ENCODE data around the gene SPINK1. TPM values are rescaled to one million over a fixed set of nuclear protein-coding genes. Genes with fewer than 3 reads are reported as not detected.

The SPINK1 gene
- total and polyA plus RNA-seq, 2 of the 13 experiments (the other 11 are each of a cell fraction or from before 2014, with no cell fraction given): 14.7 to 17.1 TPM

DNA sequence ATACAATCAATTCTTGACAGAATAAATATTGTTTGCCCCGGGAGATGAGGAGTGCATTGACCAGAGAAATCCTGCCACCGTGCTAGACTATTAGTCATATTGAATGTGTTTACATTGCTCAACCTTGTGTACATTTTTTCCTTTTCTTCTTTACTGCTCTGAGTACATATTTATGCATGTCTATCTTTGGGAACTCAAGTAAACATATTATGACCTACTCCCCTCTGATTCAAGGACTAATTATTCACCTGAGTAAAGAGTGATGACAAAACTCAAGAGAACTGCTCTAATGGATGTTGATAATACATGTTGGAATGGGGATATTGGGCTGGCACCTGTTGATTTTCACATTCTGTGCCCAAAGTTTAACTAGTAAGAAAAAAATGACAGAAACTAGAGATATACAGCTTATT is 3.9 kb upstream of the SPINK1 start (continued):
- TF ChIP-seq ZXDC (CRISPR knock-in tag; IDR thresholded peaks at IDR 0.05) (no peak), SIX1 (CRISPR knock-in tag; IDR thresholded peaks at IDR 0.05; ENCODE audit: borderline replicate concordance) (peak; percentile 95), FOXA1 (IDR thresholded peaks at IDR 0.05) (peak; percentile 100), FOXA1 (CRISPR knock-in tag; IDR thresholded peaks at IDR 0.05) (peak; percentile 100), RARA (CRISPR knock-in tag; IDR thresholded peaks at IDR 0.05) (peak; percentile 100), NFYB (CRISPR knock-in tag; IDR thresholded peaks at IDR 0.05) (no peak; the same call in 1 of the 2 replicates), HCFC1 (IDR thresholded peaks at IDR 0.05; ENCODE audit: low read depth, low read length) (no peak), HNRNPLL (IDR thresholded peaks at IDR 0.05; ENCODE audit: low read depth, low read length, poor library complexity, severe bottlenecking) (no peak), SMC3 (IDR thresholded peaks at IDR 0.05; ENCODE audit: low read length) (no peak), KLF11 (CRISPR knock-in tag; IDR thresholded peaks at IDR 0.05) (peak; percentile 86), ZBTB21 (CRISPR knock-in tag; IDR thresholded peaks at IDR 0.05) (peak; percentile 45; the same call in 1 of the 2 replicates), ZNF672 (CRISPR knock-in tag; IDR thresholded peaks at IDR 0.05) (no peak), ZNF7 (CRISPR knock-in tag; IDR thresholded peaks at IDR 0.05) (no peak), ZC3H4 (CRISPR knock-in tag; IDR thresholded peaks at IDR 0.05; ENCODE audit: borderline replicate concordance) (no peak), ZNF776 (CRISPR knock-in tag; IDR thresholded peaks at IDR 0.05) (no peak), ZNF770 (CRISPR knock-in tag; IDR thresholded peaks at IDR 0.05) (no peak), ZNF317 (CRISPR knock-in tag; IDR thresholded peaks at IDR 0.05) (peak; percentile 58; the same call in 1 of the 2 replicates), ZNF737 (CRISPR knock-in tag; IDR thresholded peaks at IDR 0.05; ENCODE audit: borderline replicate concordance) (no peak)
- TF ChIP-seq, protein P1, sequence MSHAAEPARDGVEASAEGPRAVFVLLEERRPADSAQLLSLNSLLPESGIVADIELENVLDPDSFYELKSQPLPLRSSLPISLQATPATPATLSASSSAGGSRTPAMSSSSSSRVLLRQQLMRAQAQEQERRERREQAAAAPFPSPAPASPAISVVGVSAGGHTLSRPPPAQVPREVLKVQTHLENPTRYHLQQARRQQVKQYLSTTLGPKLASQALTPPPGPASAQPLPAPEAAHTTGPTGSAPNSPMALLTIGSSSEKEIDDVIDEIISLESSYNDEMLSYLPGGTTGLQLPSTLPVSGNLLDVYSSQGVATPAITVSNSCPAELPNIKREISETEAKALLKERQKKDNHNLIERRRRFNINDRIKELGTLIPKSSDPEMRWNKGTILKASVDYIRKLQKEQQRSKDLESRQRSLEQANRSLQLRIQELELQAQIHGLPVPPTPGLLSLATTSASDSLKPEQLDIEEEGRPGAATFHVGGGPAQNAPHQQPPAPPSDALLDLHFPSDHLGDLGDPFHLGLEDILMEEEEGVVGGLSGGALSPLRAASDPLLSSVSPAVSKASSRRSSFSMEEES (CRISPR knock-in tag; IDR thresholded peaks at IDR 0.05): peak; percentile 85; the same call in 1 of the 2 replicates
- TF ChIP-seq, protein P2, sequence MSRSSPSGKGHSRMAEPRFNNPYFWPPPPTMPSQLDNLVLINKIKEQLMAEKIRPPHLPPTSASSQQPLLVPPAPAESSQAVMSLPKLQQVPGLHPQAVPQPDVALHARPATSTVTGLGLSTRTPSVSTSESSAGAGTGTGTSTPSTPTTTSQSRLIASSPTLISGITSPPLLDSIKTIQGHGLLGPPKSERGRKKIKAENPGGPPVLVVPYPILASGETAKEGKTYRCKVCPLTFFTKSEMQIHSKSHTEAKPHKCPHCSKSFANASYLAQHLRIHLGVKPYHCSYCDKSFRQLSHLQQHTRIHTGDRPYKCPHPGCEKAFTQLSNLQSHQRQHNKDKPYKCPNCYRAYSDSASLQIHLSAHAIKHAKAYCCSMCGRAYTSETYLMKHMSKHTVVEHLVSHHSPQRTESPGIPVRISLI (CRISPR knock-in tag; IDR thresholded peaks at IDR 0.05; ENCODE audit: borderline replicate concordance): peak; percentile 83

Measured in HepG2 (cell line).